GM12878 (cell line): Measurements from ENCODE around the gene ARIH2. TPM values are rescaled to one million over a fixed set of nuclear protein-coding genes. Genes with fewer than 3 reads are reported as not detected.

Source experiments
- BRCA1 ChIP-seq: IDR thresholded peaks from 2 replicates; pipeline ENCODE4 v1.6.1; 2011; ENCODE audit warnings: low read depth, low read length, improper control_type of control experiment
- CHD4 ChIP-seq: fragments of 200-600 bp; sonication (generic); IDR thresholded peaks from 2 replicates; pipeline ENCODE4 v1.6.1; 2016; ENCODE audit warnings: mild to moderate bottlenecking
- HCFC1 ChIP-seq: fragments of 150-350 bp; IDR thresholded peaks from 2 replicates; pipeline ENCODE4 v1.6.1; 2014; ENCODE audit warnings: low read length
- IKZF1 ChIP-seq: fragments of 450-650 bp; conservative IDR thresholded peaks from 2 replicates; pipeline ENCODE4 v1.6.1; 2017; ENCODE audit warnings: antibody characterized with exemption, mild to moderate bottlenecking
- MEF2B ChIP-seq: fragments of 450-650 bp; IDR thresholded peaks from 2 replicates; pipeline ENCODE4 v1.6.1; 2018; ENCODE audit warnings: mild to moderate bottlenecking, moderate library complexity; ENCODE audit not compliant: partially characterized antibody, poor library complexity, severe bottlenecking
- MXI1 ChIP-seq: fragments of 150-350 bp; IDR thresholded peaks from 2 replicates; pipeline ENCODE4 v1.6.1; 2011; ENCODE audit warnings: low read depth, mild to moderate bottlenecking, inconsistent platforms, low read length, improper control_type of control experiment
- MYC ChIP-seq: IDR thresholded peaks from 2 replicates; pipeline ENCODE4 v1.6.1; 2011; ENCODE audit warnings: mild to moderate bottlenecking, low read length, moderate library complexity, inconsistent platforms; ENCODE audit not compliant: insufficient read depth, insufficient replicate concordance, insufficient read length, severe bottlenecking
- NR2F1 ChIP-seq: fragments of 450-650 bp; conservative IDR thresholded peaks from 2 replicates; pipeline ENCODE4 v1.6.1; 2017; ENCODE audit warnings: mild to moderate bottlenecking
- POLR2AphosphoS2 ChIP-seq: IDR thresholded peaks from 2 replicates; pipeline ENCODE4 v1.6.1; 2011; ENCODE audit warnings: low read depth, mild to moderate bottlenecking, low read length, improper control_type of control experiment, moderate library complexity
- RAD21 ChIP-seq: IDR thresholded peaks from 2 replicates; pipeline ENCODE4 v1.6.1; 2011; ENCODE audit warnings: mild to moderate bottlenecking, low read depth, low read length, moderate library complexity; ENCODE audit not compliant: insufficient read depth
- RUNX3 ChIP-seq: IDR thresholded peaks from 2 replicates; pipeline ENCODE4 v1.6.1; 2012; ENCODE audit warnings: low read length, inconsistent platforms
- SMC3 ChIP-seq: IDR thresholded peaks from 2 replicates; pipeline ENCODE4 v1.6.1; 2011; ENCODE audit warnings: low read length, improper control_type of control experiment, borderline replicate concordance
- ZNF207 ChIP-seq: fragments of 450-650 bp; IDR thresholded peaks from 2 replicates; pipeline ENCODE4 v1.6.1; 2014; ENCODE audit warnings: antibody characterized with exemption, mild to moderate bottlenecking, borderline replicate concordance
- polyA plus RNA-seq, 11 experiments: library from polyadenylated mRNA; depleted of rRNA in 4 of 11; unstranded in 6 of 11; stranded (reverse) in 5 of 11; fragments of >200 nt; fragmentation: Nextera tagmentation in 4 of 11; fragmentation: Illumina TruSeq in 1 of 11; extraction: Ambion mirVana in 4 of 11; extraction: Trizol in 1 of 11; gene quantifications; 1 replicate in 1 of 11; 2 replicates in 10 of 11; pipeline versions ENCODE4 v1.2.1 to v1.2.3, GENCODE V29; 2011 to 2016; ENCODE audit warnings: inconsistent platforms in 2 of 11, missing spikeins in 2 of 11, low read depth in 1 of 11
- total RNA-seq, 4 experiments: library from RNA; depleted of rRNA in 3 of 4; stranded (reverse); fragments of >200 nt in 3 of 4; fragmentation: Illumina TruSeq in 1 of 4; extraction: Trizol in 1 of 4; gene quantifications; 2 replicates each; pipeline versions ENCODE4 v1.2.1 to v1.2.3, GENCODE V29; 2013 to 2021
- TF ChIP-seq, protein P1 (sequence below): IDR thresholded peaks from 2 replicates; pipeline ENCODE4 v1.6.1; 2012; ENCODE audit warnings: mild to moderate bottlenecking, low read depth, low read length
- TF ChIP-seq, protein P2 (sequence below): fragments of 450-650 bp; formaldehyde crosslinking; IDR thresholded peaks from 2 replicates; pipeline ENCODE4 v1.4.0; 2020; ENCODE audit warnings: mild to moderate bottlenecking, moderate library complexity
- TF ChIP-seq, protein P3 (sequence below): fragments of 450-650 bp; IDR thresholded peaks from 2 replicates; pipeline ENCODE4 v1.6.1; 2016; ENCODE audit warnings: mild to moderate bottlenecking
- TF ChIP-seq, protein P4 (sequence below): IDR thresholded peaks from 2 replicates; pipeline ENCODE4 v1.6.1; 2011; ENCODE audit warnings: borderline replicate concordance, low read depth, mild to moderate bottlenecking, moderate library complexity, mixed read lengths, low read length; ENCODE audit not compliant: insufficient read depth; ENCODE audit errors: extremely low read length
- TF ChIP-seq, protein P5 (sequence below): IDR thresholded peaks from 2 replicates; pipeline ENCODE4 v1.6.1; 2012; ENCODE audit warnings: low read depth, low read length, improper control_type of control experiment
- TF ChIP-seq, protein P6 (sequence below): IDR thresholded peaks from 2 replicates; pipeline ENCODE4 v1.6.1; 2012; ENCODE audit warnings: low read length, inconsistent platforms

The ARIH2 gene
- total and polyA plus RNA-seq, 10 of the 15 experiments (the other 5 are each of a cell fraction or from before 2014, with no cell fraction given) = 18.7 to 74.7 (median 63.7) TPM

DNA sequence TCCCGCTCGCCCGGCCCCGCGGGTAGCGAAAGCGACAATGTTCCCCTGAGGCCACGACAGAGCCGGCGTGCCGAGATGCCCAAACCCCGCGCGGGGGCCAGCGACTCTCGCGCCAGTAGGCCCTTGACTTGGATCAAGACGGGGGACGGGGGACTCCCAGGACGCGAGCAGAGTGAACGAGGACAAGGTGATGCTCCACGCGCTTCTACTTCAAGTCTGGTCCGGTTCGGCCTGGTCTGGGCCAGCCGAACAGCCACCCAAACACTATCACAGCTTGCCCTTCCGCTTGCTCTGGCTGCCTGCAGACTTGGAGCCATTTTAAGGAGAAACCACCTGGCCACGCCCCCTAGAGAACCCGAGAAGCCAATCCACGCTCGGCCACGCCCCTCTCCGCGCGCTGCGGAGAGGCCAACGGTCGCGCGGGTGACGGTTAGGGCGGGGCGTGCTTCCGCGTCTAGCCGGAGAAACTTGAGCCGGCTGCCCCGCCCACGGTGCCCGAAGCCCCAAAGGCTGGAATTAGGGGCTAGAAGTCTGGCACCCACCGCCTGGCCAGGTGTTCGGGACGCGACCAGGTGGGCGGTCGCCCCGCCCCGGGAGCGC is 102.7 kb downstream of the ARIH2 start (continued):
- TF ChIP-seq, protein P1, sequence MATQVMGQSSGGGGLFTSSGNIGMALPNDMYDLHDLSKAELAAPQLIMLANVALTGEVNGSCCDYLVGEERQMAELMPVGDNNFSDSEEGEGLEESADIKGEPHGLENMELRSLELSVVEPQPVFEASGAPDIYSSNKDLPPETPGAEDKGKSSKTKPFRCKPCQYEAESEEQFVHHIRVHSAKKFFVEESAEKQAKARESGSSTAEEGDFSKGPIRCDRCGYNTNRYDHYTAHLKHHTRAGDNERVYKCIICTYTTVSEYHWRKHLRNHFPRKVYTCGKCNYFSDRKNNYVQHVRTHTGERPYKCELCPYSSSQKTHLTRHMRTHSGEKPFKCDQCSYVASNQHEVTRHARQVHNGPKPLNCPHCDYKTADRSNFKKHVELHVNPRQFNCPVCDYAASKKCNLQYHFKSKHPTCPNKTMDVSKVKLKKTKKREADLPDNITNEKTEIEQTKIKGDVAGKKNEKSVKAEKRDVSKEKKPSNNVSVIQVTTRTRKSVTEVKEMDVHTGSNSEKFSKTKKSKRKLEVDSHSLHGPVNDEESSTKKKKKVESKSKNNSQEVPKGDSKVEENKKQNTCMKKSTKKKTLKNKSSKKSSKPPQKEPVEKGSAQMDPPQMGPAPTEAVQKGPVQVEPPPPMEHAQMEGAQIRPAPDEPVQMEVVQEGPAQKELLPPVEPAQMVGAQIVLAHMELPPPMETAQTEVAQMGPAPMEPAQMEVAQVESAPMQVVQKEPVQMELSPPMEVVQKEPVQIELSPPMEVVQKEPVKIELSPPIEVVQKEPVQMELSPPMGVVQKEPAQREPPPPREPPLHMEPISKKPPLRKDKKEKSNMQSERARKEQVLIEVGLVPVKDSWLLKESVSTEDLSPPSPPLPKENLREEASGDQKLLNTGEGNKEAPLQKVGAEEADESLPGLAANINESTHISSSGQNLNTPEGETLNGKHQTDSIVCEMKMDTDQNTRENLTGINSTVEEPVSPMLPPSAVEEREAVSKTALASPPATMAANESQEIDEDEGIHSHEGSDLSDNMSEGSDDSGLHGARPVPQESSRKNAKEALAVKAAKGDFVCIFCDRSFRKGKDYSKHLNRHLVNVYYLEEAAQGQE = 0 out of 2 replicates have a peak, but pooled peaks have one; percentile 22
- no peak for TF ChIP-seq SMC3
- TF ChIP-seq HCFC1 = peak; percentile 49; the same call in 1 of the 2 replicates
- TF ChIP-seq, protein P2, sequence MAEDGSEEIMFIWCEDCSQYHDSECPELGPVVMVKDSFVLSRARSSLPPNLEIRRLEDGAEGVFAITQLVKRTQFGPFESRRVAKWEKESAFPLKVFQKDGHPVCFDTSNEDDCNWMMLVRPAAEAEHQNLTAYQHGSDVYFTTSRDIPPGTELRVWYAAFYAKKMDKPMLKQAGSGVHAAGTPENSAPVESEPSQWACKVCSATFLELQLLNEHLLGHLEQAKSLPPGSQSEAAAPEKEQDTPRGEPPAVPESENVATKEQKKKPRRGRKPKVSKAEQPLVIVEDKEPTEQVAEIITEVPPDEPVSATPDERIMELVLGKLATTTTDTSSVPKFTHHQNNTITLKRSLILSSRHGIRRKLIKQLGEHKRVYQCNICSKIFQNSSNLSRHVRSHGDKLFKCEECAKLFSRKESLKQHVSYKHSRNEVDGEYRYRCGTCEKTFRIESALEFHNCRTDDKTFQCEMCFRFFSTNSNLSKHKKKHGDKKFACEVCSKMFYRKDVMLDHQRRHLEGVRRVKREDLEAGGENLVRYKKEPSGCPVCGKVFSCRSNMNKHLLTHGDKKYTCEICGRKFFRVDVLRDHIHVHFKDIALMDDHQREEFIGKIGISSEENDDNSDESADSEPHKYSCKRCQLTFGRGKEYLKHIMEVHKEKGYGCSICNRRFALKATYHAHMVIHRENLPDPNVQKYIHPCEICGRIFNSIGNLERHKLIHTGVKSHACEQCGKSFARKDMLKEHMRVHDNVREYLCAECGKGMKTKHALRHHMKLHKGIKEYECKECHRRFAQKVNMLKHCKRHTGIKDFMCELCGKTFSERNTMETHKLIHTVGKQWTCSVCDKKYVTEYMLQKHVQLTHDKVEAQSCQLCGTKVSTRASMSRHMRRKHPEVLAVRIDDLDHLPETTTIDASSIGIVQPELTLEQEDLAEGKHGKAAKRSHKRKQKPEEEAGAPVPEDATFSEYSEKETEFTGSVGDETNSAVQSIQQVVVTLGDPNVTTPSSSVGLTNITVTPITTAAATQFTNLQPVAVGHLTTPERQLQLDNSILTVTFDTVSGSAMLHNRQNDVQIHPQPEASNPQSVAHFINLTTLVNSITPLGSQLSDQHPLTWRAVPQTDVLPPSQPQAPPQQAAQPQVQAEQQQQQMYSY (CRISPR knock-in tag) = no peak
- TF ChIP-seq IKZF1 = no peak
- peak; percentile 100 for TF ChIP-seq POLR2AphosphoS2
- no peak for TF ChIP-seq MEF2B
- TF ChIP-seq, protein P3, sequence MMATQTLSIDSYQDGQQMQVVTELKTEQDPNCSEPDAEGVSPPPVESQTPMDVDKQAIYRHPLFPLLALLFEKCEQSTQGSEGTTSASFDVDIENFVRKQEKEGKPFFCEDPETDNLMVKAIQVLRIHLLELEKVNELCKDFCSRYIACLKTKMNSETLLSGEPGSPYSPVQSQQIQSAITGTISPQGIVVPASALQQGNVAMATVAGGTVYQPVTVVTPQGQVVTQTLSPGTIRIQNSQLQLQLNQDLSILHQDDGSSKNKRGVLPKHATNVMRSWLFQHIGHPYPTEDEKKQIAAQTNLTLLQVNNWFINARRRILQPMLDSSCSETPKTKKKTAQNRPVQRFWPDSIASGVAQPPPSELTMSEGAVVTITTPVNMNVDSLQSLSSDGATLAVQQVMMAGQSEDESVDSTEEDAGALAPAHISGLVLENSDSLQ = peak; percentile 47; the same call in 1 of the 2 replicates
- TF ChIP-seq, protein P4, sequence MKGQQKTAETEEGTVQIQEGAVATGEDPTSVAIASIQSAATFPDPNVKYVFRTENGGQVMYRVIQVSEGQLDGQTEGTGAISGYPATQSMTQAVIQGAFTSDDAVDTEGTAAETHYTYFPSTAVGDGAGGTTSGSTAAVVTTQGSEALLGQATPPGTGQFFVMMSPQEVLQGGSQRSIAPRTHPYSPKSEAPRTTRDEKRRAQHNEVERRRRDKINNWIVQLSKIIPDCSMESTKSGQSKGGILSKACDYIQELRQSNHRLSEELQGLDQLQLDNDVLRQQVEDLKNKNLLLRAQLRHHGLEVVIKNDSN = no peak
- TF ChIP-seq RAD21 = no peak
- no peak for TF ChIP-seq BRCA1
- TF ChIP-seq, protein P5, sequence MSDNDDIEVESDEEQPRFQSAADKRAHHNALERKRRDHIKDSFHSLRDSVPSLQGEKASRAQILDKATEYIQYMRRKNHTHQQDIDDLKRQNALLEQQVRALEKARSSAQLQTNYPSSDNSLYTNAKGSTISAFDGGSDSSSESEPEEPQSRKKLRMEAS = peak; percentile 72; the same call in 1 of the 2 replicates
- no peak for TF ChIP-seq NR2F1
- TF ChIP-seq, protein P6, sequence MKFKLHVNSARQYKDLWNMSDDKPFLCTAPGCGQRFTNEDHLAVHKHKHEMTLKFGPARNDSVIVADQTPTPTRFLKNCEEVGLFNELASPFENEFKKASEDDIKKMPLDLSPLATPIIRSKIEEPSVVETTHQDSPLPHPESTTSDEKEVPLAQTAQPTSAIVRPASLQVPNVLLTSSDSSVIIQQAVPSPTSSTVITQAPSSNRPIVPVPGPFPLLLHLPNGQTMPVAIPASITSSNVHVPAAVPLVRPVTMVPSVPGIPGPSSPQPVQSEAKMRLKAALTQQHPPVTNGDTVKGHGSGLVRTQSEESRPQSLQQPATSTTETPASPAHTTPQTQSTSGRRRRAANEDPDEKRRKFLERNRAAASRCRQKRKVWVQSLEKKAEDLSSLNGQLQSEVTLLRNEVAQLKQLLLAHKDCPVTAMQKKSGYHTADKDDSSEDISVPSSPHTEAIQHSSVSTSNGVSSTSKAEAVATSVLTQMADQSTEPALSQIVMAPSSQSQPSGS = no peak
- peak; percentile 23 for TF ChIP-seq MYC
- no peak for TF ChIP-seq CHD4
- no peak for TF ChIP-seq RUNX3
- TF ChIP-seq ZNF207 = no peak; the same call in 1 of the 2 replicates
- TF ChIP-seq MXI1 = peak; percentile 55
